ENCODE results near the gene MYO7B. TPM values are rescaled to one million over a fixed set of nuclear protein-coding genes. Genes with fewer than 3 reads are reported as not detected.

Gene MYO7B
- total and polyA plus RNA-seq, 2 experiments from 2014 or later = 17.6 to 20.1 TPM

- H3K27me3 ChIP-seq = no peaks in the 10 kb centered on the region
- no peaks in the 10 kb centered on the region for H3K79me2 ChIP-seq
- no peaks in the 10 kb centered on the region for H3K9me2 ChIP-seq (replicated peaks; ENCODE audit: insufficient read depth)
- TF ChIP-seq CTCF (IDR thresholded peaks at IDR 0.05; ENCODE audit: poor library complexity) (no peak), EZH2 (IDR thresholded peaks at IDR 0.05; ENCODE audit: borderline replicate concordance) (no peak), EZH2phosphoT487 (IDR thresholded peaks at IDR 0.05; ENCODE audit: low read depth, severe bottlenecking, unreplicated experiment) (no peak)
- H3K9me3 ChIP-seq (ENCODE audit: low read depth) = no peaks in the 10 kb centered on the region
- no peaks in the 10 kb centered on the region for H3K36me3 ChIP-seq (replicated peaks; ENCODE audit: insufficient read depth, low read depth)
- 96% methylated on average over 29 of the region's 29 CpGs for WGBS (ENCODE audit: low lambda C conversion rate, missing lambda C conversion rate)
- H4K20me1 ChIP-seq (ENCODE audit: insufficient read depth, poor library complexity, severe bottlenecking) = no peaks in the 10 kb centered on the region
- no peak overlapping the region for H3K4me2 ChIP-seq
- peak overlapping the region; percentile 31 for H3K27ac ChIP-seq
- H3K4me1 ChIP-seq (ENCODE audit: insufficient read depth) = no peaks in the 10 kb centered on the region
- no peak overlapping the region for H2AFZ ChIP-seq
- H3K4me3 ChIP-seq = no peak overlapping the region
- no peak for DNase-seq (ENCODE audit: low spot score)
Observed at GRCh38 chr2:127651381-127651809, 115.9 kb downstream of the MYO7B start.

GRCh38 chr2:127651971-127652550, 116.6 kb downstream of the MYO7B start:
- Histone ChIP-seq H4K20me1 (ENCODE audit: insufficient read depth, poor library complexity, severe bottlenecking) (no peaks in the 10 kb centered on the region), H3K4me1 (ENCODE audit: insufficient read depth) (no peaks in the 10 kb centered on the region), H3K4me3 (no peak overlapping the region), H3K9me2 (replicated peaks; ENCODE audit: insufficient read depth) (no peaks in the 10 kb centered on the region), H3K27me3 (no peaks in the 10 kb centered on the region), H3K79me2 (no peaks in the 10 kb centered on the region), H3K27ac (peak overlapping the region; percentile 31), H2AFZ (no peak overlapping the region), H3K36me3 (replicated peaks; ENCODE audit: insufficient read depth, low read depth) (no peaks in the 10 kb centered on the region), H3K4me2 (no peak overlapping the region), H3K9me3 (ENCODE audit: low read depth) (no peaks in the 10 kb centered on the region)
- TF ChIP-seq CTCF (IDR thresholded peaks at IDR 0.05; ENCODE audit: poor library complexity) = no peak
- TF ChIP-seq EZH2 (IDR thresholded peaks at IDR 0.05; ENCODE audit: borderline replicate concordance) = no peak
- TF ChIP-seq EZH2phosphoT487 (IDR thresholded peaks at IDR 0.05; ENCODE audit: low read depth, severe bottlenecking, unreplicated experiment) = no peak
- DNase-seq (ENCODE audit: low spot score) = peak; percentile 63
- 70% methylated on average over 14 of the region's 14 CpGs for WGBS (ENCODE audit: low lambda C conversion rate, missing lambda C conversion rate)

GRCh38 chr2:127652786-127653357, 117.4 kb downstream of the MYO7B start:
- H3K27ac ChIP-seq = no peak overlapping the region
- no peaks in the 10 kb centered on the region for H3K36me3 ChIP-seq (replicated peaks; ENCODE audit: insufficient read depth, low read depth)
- no peak overlapping the region for H3K4me2 ChIP-seq
- H3K4me1 ChIP-seq (ENCODE audit: insufficient read depth) = no peaks in the 10 kb centered on the region
- H2AFZ ChIP-seq = no peak overlapping the region
- no peaks in the 10 kb centered on the region for H3K9me2 ChIP-seq (replicated peaks; ENCODE audit: insufficient read depth)
- 80% methylated on average over 25 of the region's 25 CpGs for WGBS (ENCODE audit: low lambda C conversion rate, missing lambda C conversion rate)
- H3K79me2 ChIP-seq = no peaks in the 10 kb centered on the region
- H4K20me1 ChIP-seq (ENCODE audit: insufficient read depth, poor library complexity, severe bottlenecking) = no peaks in the 10 kb centered on the region
- H3K27me3 ChIP-seq = no peaks in the 10 kb centered on the region
- TF ChIP-seq EZH2 (IDR thresholded peaks at IDR 0.05; ENCODE audit: borderline replicate concordance) (no peak), CTCF (IDR thresholded peaks at IDR 0.05; ENCODE audit: poor library complexity) (no peak), EZH2phosphoT487 (IDR thresholded peaks at IDR 0.05; ENCODE audit: low read depth, severe bottlenecking, unreplicated experiment) (no peak)
- H3K9me3 ChIP-seq (ENCODE audit: low read depth) = no peaks in the 10 kb centered on the region
- H3K4me3 ChIP-seq = no peak overlapping the region
- DNase-seq (ENCODE audit: low spot score) = no peak

Data from hepatocyte (in vitro differentiated cells).